Uterus (tissue), 2 donors: ENCODE data around the gene KIAA1755.

Experiments
- POLR2A ChIP-seq, 2 donors: fragments of 450-650 bp; IDR thresholded peaks; one replicate each; pipeline ENCODE4 v1.6.1; 2016; ENCODE audit warnings: antibody characterized with exemption in 2 of 2, mild to moderate bottlenecking in 1 of 2, moderate library complexity in 1 of 2
- TF ChIP-seq, protein P1 (sequence below), 4 experiments: fragments of 200-600 bp in 2 of 4; fragments of 450-650 bp in 2 of 4; sonication (generic) in 2 of 4; IDR thresholded peaks; one replicate each; pipeline ENCODE4 v1.5.1; 2016 to 2019; ENCODE audit warnings: antibody characterized with exemption in 4 of 4, mild to moderate bottlenecking in 2 of 4, moderate library complexity in 1 of 4

DNA sequence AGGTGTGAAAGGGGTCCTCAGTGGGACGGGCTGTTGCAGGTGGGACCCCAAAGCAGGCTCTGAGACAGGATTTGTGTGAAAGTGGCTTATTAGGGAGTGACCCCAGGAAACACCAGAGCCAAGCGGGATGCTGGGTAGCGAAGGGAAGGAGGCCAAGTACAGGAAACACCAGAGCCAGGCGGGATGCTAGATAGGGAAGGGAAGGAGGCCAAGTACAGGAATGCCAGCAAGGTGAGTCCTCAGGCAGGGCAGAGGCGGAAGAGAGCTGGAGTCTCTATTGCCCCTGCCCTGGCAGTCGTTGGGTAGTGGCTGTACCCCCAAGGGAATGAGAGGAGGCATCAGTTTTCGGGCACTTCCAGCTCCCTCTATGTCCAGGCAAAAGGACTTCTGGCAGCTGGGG lies 65.0 kb downstream of the KIAA1755 start:
- TF ChIP-seq, protein P1, sequence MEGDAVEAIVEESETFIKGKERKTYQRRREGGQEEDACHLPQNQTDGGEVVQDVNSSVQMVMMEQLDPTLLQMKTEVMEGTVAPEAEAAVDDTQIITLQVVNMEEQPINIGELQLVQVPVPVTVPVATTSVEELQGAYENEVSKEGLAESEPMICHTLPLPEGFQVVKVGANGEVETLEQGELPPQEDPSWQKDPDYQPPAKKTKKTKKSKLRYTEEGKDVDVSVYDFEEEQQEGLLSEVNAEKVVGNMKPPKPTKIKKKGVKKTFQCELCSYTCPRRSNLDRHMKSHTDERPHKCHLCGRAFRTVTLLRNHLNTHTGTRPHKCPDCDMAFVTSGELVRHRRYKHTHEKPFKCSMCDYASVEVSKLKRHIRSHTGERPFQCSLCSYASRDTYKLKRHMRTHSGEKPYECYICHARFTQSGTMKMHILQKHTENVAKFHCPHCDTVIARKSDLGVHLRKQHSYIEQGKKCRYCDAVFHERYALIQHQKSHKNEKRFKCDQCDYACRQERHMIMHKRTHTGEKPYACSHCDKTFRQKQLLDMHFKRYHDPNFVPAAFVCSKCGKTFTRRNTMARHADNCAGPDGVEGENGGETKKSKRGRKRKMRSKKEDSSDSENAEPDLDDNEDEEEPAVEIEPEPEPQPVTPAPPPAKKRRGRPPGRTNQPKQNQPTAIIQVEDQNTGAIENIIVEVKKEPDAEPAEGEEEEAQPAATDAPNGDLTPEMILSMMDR (IDR thresholded peaks at IDR 0.05): no peak
- no peak for TF ChIP-seq POLR2A (IDR thresholded peaks at IDR 0.05)
